IMR-90 (cell line): ENCODE measurements around the gene C5orf15. TPM values are rescaled to one million over a fixed set of nuclear protein-coding genes. Genes with fewer than 3 reads are reported as not detected.

Source experiments
- ATAC-seq: fragments of 200-7000 bp; cut with Tn5 transposase; 2 replicates; pipeline ENCODE4 v1.9.1; 2020; ENCODE audit warnings: low read depth, mild to moderate bottlenecking, moderate library complexity
- BruUV-seq: library from RNA; stranded (reverse); fragments of 400-500 nt; replicated peaks from 2 replicates; lab custom pipeline; 2021; lab: Mats Ljungman, UMichigan
- CTCF ChIA-PET: fragments of 300-600 bp; formaldehyde crosslinking; extraction: SDS; loops from one replicate; lab custom pipeline; 2021; ENCODE audit warnings: antibody characterized with exemption; lab: Yijun Ruan, JAX
- POLR2A ChIA-PET: fragments of 300-600 bp; sonication (Branson Sonifier 250); formaldehyde crosslinking; loops from one replicate; lab custom pipeline; 2022; ENCODE audit warnings: antibody characterized with exemption; ENCODE audit not compliant: unreplicated experiment; lab: Charles Lee
- DNase-seq: peaks from one replicate; pipeline ENCODE4 v3.0.0; 2013
- H2AFZ ChIP-seq: replicated peaks from 2 replicates; pipeline ENCODE3; 2013; ENCODE audit warnings: low read length, mild to moderate bottlenecking; ENCODE audit not compliant: poor library complexity
- H2AK5ac ChIP-seq: 2 replicates; pipeline ENCODE4 v1.6.1; 2013; ENCODE audit warnings: low read depth, low read length, inconsistent platforms
- H2AK9ac ChIP-seq: replicated peaks from 2 replicates; pipeline ENCODE3; 2013; ENCODE audit warnings: mild to moderate bottlenecking, low read depth, low read length, moderate library complexity; ENCODE audit not compliant: poor library complexity
- H2BK120ac ChIP-seq: 2 replicates; pipeline ENCODE4 v1.6.1; 2013; ENCODE audit warnings: low read depth, low read length, inconsistent platforms
- H2BK15ac ChIP-seq: 3 replicates; pipeline ENCODE4 v1.6.1; 2013; ENCODE audit warnings: low read depth, low read length, inconsistent platforms
- H2BK20ac ChIP-seq: 2 replicates; pipeline ENCODE4 v1.6.1; 2013; ENCODE audit warnings: low read depth, mild to moderate bottlenecking, inconsistent platforms, low read length, moderate library complexity
- H2BK5ac ChIP-seq: 2 replicates; pipeline ENCODE4 v1.6.1; 2013; ENCODE audit warnings: mild to moderate bottlenecking, low read depth, low read length, inconsistent platforms; ENCODE audit not compliant: poor library complexity, severe bottlenecking
- H3K14ac ChIP-seq: replicated peaks from 2 replicates; pipeline ENCODE4 v1.6.1; 2013; ENCODE audit warnings: low read depth, low read length, inconsistent platforms
- H3K18ac ChIP-seq: 2 replicates; pipeline ENCODE4 v1.6.1; 2013; ENCODE audit warnings: low read depth, low read length, control low read depth
- H3K23ac ChIP-seq: 2 replicates; pipeline ENCODE4 v1.6.1; 2013; ENCODE audit warnings: low read depth, low read length, inconsistent platforms
- H3K27ac ChIP-seq: 2 replicates; pipeline ENCODE4 v1.5.1; 2013; ENCODE audit warnings: mild to moderate bottlenecking, control low read depth, low read length; ENCODE audit not compliant: insufficient read depth
- H3K27me3 ChIP-seq: 2 replicates; pipeline ENCODE4 v1.6.1; 2013; ENCODE audit warnings: low read length; ENCODE audit not compliant: control insufficient read depth, insufficient read depth
- H3K36me3 ChIP-seq: 2 replicates; pipeline ENCODE4 v1.6.1; 2013; ENCODE audit warnings: low read length, mixed read lengths; ENCODE audit not compliant: control insufficient read depth, insufficient read depth
- H3K4ac ChIP-seq: 2 replicates; pipeline ENCODE4 v1.6.1; 2013; ENCODE audit warnings: low read depth, low read length, inconsistent platforms
- H3K4me1 ChIP-seq: 2 replicates; pipeline ENCODE4 v1.6.1; 2013; ENCODE audit warnings: low read length, mixed read lengths; ENCODE audit not compliant: control insufficient read depth, insufficient read depth
- H3K4me2 ChIP-seq: 2 replicates; pipeline ENCODE4 v1.6.1; 2013; ENCODE audit warnings: low read depth, mild to moderate bottlenecking, control low read depth, low read length, moderate library complexity
- H3K4me3 ChIP-seq: 2 replicates; pipeline ENCODE4 v1.5.1; 2013; ENCODE audit warnings: low read depth, mild to moderate bottlenecking, control low read depth, low read length, moderate library complexity; ENCODE audit not compliant: insufficient read depth
- H3K56ac ChIP-seq: 2 replicates; pipeline ENCODE4 v1.6.1; 2013; ENCODE audit warnings: low read length, inconsistent platforms; ENCODE audit not compliant: insufficient read depth; ENCODE audit errors: extremely low read depth
- H3K79me1 ChIP-seq, 2 experiments: 2 replicates each; pipeline ENCODE4 v1.6.1; 2013; ENCODE audit warnings: low read length in 2 of 2, inconsistent platforms in 1 of 2, low read depth in 1 of 2
- H3K9ac ChIP-seq: 2 replicates; pipeline ENCODE4 v1.6.1; 2013; ENCODE audit warnings: low read depth, low read length, control low read depth
- H3K9me1 ChIP-seq: 2 replicates; pipeline ENCODE4 v1.6.1; 2013; ENCODE audit warnings: low read length, inconsistent platforms; ENCODE audit not compliant: insufficient read depth
- H3K9me3 ChIP-seq: 2 replicates; pipeline ENCODE4 v1.6.1; 2013; ENCODE audit warnings: low read length; ENCODE audit not compliant: control insufficient read depth, insufficient read depth
- H4K20me1 ChIP-seq: 2 replicates; pipeline ENCODE4 v1.6.1; 2013; ENCODE audit warnings: low read length, inconsistent platforms; ENCODE audit not compliant: insufficient read depth
- H4K5ac ChIP-seq: 2 replicates; pipeline ENCODE4 v1.6.1; 2013; ENCODE audit warnings: mild to moderate bottlenecking, low read depth, low read length, control low read depth
- H4K8ac ChIP-seq, 2 experiments: 2 replicates each; pipeline ENCODE4 v1.6.1; 2013; ENCODE audit warnings: low read depth in 2 of 2, low read length in 2 of 2, control low read depth in 1 of 2, inconsistent platforms in 1 of 2
- H4K91ac ChIP-seq: 2 replicates; pipeline ENCODE4 v1.6.1; 2013; ENCODE audit warnings: low read depth, low read length, inconsistent platforms; ENCODE audit not compliant: insufficient read depth
- BHLHE40 ChIP-seq: fragments of 150-350 bp; IDR thresholded peaks from 2 replicates; pipeline ENCODE4 v1.6.1; 2016; ENCODE audit warnings: mild to moderate bottlenecking, low read depth, low read length
- CHD1 ChIP-seq: IDR thresholded peaks from 2 replicates; pipeline ENCODE4 v1.6.1; 2012; ENCODE audit warnings: low read depth, low read length, improper control_type of control experiment
- MXI1 ChIP-seq: IDR thresholded peaks from 2 replicates; pipeline ENCODE4 v1.6.1; 2012; ENCODE audit warnings: low read depth, mild to moderate bottlenecking, low read length, moderate library complexity, borderline replicate concordance
- POLR2A ChIP-seq: IDR thresholded peaks from 2 replicates; pipeline ENCODE4 v1.6.1; 2012; ENCODE audit warnings: mild to moderate bottlenecking, low read depth, low read length
- RFX5 ChIP-seq: IDR thresholded peaks from 2 replicates; pipeline ENCODE4 v1.8.0; 2012; ENCODE audit warnings: low read depth, mild to moderate bottlenecking, low read length, moderate library complexity
- SMC3 ChIP-seq: fragments of 150-350 bp; IDR thresholded peaks from 2 replicates; pipeline ENCODE4 v1.6.1; 2016; ENCODE audit warnings: low read depth, mild to moderate bottlenecking, antibody characterized with exemption, low read length, moderate library complexity
- USF2 ChIP-seq: fragments of 150-350 bp; IDR thresholded peaks from 2 replicates; pipeline ENCODE4 v1.6.1; 2017; ENCODE audit warnings: mild to moderate bottlenecking, antibody characterized with exemption, low read length, low read depth
- WGBS, 2 experiments: methylation state at CpG; one replicate each; pipeline versions ENCODE4 v1.1.5 to v1.1.7; 2013; ENCODE audit warnings: missing lambda C conversion rate in 2 of 2; ENCODE audit not compliant: insufficient read length in 1 of 2; ENCODE audit errors: extremely low coverage in 2 of 2; 5-methylcytosine and 5-hydroxymethylcytosine counted together
- dilution Hi-C: fragments of 300-500 bp; cut with HindIII; formaldehyde crosslinking; loops from one replicate; pipeline ENCODE4 v1.14.3; 2018; ENCODE audit warnings: low sequenced_read_pairs; ENCODE audit not compliant: unreplicated experiment
- in situ Hi-C: fragments of 300-500 bp; cut with MboI; formaldehyde crosslinking; loops from 3 replicates; pipeline ENCODE4 v1.14.3; 2019; ENCODE audit warnings: low sequenced_read_pairs, inconsistent platforms, mixed read lengths
- intact Hi-C: fragments of 100-400 bp; cut with micrococcal nuclease; formaldehyde crosslinking; loops from 2 replicates; pipeline ENCODE4 v1.10.0; 2022
- polyA plus RNA-seq, 3 experiments: library from polyadenylated mRNA; depleted of rRNA; stranded (reverse); fragments of >200 nt; gene quantifications; 2 replicates each; pipeline ENCODE4 v1.2.3, GENCODE V29; 2012; ENCODE audit warnings: low replicate concordance in 1 of 3
- total RNA-seq: library from RNA; depleted of rRNA; stranded (reverse); fragments of >200 nt; gene quantifications from 2 replicates; pipeline ENCODE4 v1.2.3, GENCODE V29; 2012

The C5orf15 gene
- total and polyA plus RNA-seq, 2 of the 4 experiments (the other 2 are of a cell fraction), result 35.1 to 73.5 TPM

DNA sequence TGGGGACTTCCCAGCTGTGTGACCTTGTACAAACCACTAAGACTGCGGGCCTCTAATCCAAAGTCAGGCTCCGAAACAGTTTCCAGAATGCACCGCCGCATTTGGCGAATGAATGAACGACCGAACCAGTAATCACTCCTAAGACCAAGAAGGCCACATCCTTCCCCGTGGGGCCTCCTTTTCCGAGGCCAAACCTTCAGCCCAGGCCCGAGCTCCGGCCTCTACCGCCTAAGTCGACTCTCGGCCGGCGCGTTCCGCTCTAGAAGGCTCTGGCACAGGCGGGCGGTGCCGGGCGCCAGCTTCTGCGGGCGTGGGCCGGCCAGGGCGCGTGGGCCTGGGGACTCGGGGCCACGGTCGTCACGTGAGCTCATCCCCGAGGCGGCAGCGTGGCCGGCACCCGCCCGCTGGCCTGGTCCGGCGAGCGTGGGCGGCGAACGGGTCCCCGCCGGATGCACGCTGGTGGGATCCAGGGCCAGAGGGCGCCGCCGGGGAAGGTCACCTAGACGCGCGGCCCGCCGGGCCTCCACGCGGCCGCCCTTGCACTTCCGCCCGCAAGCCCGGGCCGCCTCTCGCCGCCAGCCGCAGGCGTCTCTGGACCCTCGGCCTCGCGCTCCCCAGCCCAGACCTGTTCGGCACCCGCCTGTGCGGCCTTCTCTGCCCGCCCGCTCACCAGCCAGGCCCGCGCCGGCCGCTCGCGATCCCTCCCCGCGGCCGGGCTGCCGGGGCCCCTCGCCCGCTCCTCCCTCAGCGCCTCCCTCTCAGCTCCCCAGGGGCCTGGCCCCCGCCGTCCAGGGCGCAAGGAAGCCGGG is 35.6 kb upstream of the C5orf15 start:
- H2BK120ac ChIP-seq, result peak overlapping the region; percentile 19; the same call in 1 of the 2 replicates
- H3K4me3 ChIP-seq, result peak overlapping the region; percentile 86
- intact Hi-C loops, result no loop called here
- DNase-seq (peak; percentile 42), ATAC-seq (peak; percentile 10)
- dilution Hi-C loops, result no loop called here
- no TSS peak for BruUV-seq
- peak overlapping the region; percentile 30; the same call in 1 of the 2 replicates for H4K91ac ChIP-seq
- POLR2A ChIA-PET, result interaction anchor here (0.6 kb wide), 1 partner anchor 26 kb away, joined by 6 read pairs; no protein-coding TSS in a partner anchor
- H3K18ac ChIP-seq, result peak overlapping the region; percentile 20; the same call in 1 of the 2 replicates
- H2BK15ac ChIP-seq, result no peak overlapping the region
- H3K36me3 ChIP-seq, result peaks cover 15% of the 10 kb centered on the region
- WGBS, 2 experiments, result 1% methylated on average over 73 of the region's 90 CpGs; no CpG with 5 or more reads in 1 of the 2 experiments
- in situ Hi-C loops, result no loop called here
- H3K9me1 ChIP-seq, result peaks cover 34% of the 10 kb centered on the region
- H3K9ac ChIP-seq, result peak overlapping the region; percentile 98
- H2BK5ac ChIP-seq, result peak overlapping the region; percentile 93
- H3K4me1 ChIP-seq, result peaks cover 29% of the 10 kb centered on the region
- peak; percentile 85 for TF ChIP-seq USF2
- TF ChIP-seq POLR2A, result peak; percentile 66
- TF ChIP-seq MXI1, result peak; percentile 50; the same call in 1 of the 2 replicates
- no peak for TF ChIP-seq RFX5
- no peak for TF ChIP-seq SMC3
- TF ChIP-seq BHLHE40, result peak; percentile 87
- 0 out of 2 replicates have a peak, but pooled peaks have one; percentile 89 for TF ChIP-seq CHD1
- peak overlapping the region; percentile 90 for H3K56ac ChIP-seq
- H2AFZ ChIP-seq, result peak overlapping the region; percentile 94
- CTCF ChIA-PET, result interaction anchor here (1.3 kb wide), 1 partner anchor 11 kb away, joined by 3 read pairs; no protein-coding TSS in a partner anchor
- H4K5ac ChIP-seq, result peak overlapping the region; percentile 42; the same call in 1 of the 2 replicates
- H4K8ac ChIP-seq, result peak overlapping the region; percentile 21 to 67; a peak in 3 of 4 replicates
- no peaks in the 10 kb centered on the region for H3K9me3 ChIP-seq
- H2BK20ac ChIP-seq, result no peak overlapping the region
- H3K4ac ChIP-seq, result peak overlapping the region; percentile 84
- H2AK9ac ChIP-seq, result peak overlapping the region; percentile 92
- H3K4me2 ChIP-seq, result peak overlapping the region; percentile 96
- H2AK5ac ChIP-seq, result peak overlapping the region; percentile 77; the same call in 1 of the 2 replicates
- H3K27me3 ChIP-seq, result no peaks in the 10 kb centered on the region
- peaks cover 10 to 58% of the 10 kb centered on the region in 2 experiments for H3K79me1 ChIP-seq
- H3K27ac ChIP-seq, result peak overlapping the region; percentile 98
- peak overlapping the region; percentile 93 for H3K14ac ChIP-seq
- peak overlapping the region; percentile 98 for H3K23ac ChIP-seq
- H4K20me1 ChIP-seq, result peaks cover 50% of the 10 kb centered on the region
